Measurements from ENCODE around the gene NKAPL.
"Not testable (repeated sequence)": the region's sequence is repeated elsewhere in the genome, so short reads cannot be mapped to it uniquely, and the experiment has no call there.

Gene NKAPL

DNA sequence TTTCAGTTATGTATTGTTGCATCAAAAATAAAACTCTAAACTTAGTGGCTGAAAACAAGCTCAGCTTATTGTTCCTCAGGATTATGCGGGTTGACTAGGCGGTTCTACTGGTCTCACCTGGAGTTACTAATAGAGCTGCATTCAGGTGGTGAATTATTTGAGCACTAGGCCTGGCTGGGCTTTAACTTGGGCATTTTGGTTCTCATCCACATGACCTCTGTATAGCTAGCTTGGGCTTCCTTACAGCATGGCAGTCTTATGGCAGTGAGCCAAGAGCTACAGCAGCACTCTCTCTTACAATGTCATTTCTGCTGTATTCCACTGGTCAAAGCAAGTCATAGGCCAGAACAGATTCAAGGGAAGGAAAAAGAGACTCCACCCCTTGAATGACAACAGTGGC is 23.8 kb downstream of the NKAPL start:
- intact Hi-C loops (cut with DNase I; ENCODE audit: low total_unique reads), result no loop called here
- Histone ChIP-seq H3K36me3 (peaks cover 35 to 40% (median 37%) of the 10 kb centered on the region in 3 donors), H3K4me1 (peaks cover 0 to 11% (median 3%) of the 10 kb centered on the region in 4 donors), H3K27me3 (no peaks in the 10 kb centered on the region), H3K27ac (no peak overlapping the region), H3K9me3 (no peaks in the 10 kb centered on the region), H3K4me3 (no peak overlapping the region)
- TF ChIP-seq CTCF (IDR thresholded peaks at IDR 0.05), result no peak
- no peak for DNase-seq

DNA sequence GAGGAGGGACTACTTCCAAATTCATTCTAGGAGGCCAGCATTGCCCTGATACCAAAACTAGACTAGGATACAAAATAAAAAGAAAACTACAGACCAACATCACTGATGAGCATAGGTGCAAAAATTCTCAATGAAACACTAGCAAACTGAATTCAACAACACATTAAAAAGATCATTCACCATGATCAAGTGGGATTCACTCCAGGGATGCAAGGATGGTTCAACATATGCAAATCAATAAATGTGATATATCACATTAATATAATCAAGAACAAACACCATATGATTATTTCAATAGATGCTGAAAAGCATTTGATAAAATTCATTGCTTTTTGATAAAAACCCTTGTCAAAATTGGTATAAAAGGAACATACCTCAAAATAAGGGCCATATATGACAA is 32.5 kb downstream of the NKAPL start:
- H3K27me3 ChIP-seq, result no peaks in the 10 kb centered on the region
- H3K4me1 ChIP-seq, result no peaks in the 10 kb centered on the region
- intact Hi-C loops (cut with DNase I; ENCODE audit: low total_unique reads), result no loop called here
- no peak overlapping the region for H3K4me3 ChIP-seq
- DNase-seq, result no peak
- peaks cover 21 to 36% (median 32%) of the 10 kb centered on the region in 3 donors for H3K36me3 ChIP-seq
- TF ChIP-seq CTCF (IDR thresholded peaks at IDR 0.05), result no peak
- H3K27ac ChIP-seq, result no peak overlapping the region
- H3K9me3 ChIP-seq, result no peaks in the 10 kb centered on the region

DNA sequence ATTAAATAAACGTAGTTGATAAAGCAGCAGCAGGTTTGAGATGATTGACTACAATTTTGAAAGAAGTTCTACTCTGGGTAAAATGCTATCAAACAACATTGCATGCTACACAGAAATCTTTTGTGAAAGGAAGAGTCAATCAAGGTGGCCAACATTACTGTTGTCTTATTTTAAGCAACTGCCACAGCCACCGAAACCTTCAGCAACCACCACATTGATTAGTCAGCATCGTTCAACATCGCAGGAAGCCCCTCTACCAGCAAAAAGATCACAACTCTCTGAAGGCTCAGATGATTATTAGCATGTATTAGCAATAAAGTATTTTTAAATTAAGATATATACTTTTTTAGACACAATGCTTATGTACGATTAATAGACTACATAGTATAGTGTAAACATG is 36.2 kb downstream of the NKAPL start:
- no peak for DNase-seq
- intact Hi-C loops (cut with DNase I; ENCODE audit: low total_unique reads), result no loop called here
- Histone ChIP-seq H3K27me3 (no peaks in the 10 kb centered on the region), H3K27ac (no peak overlapping the region), H3K9me3 (no peaks in the 10 kb centered on the region), H3K4me3 (no peak overlapping the region), H3K36me3 (peaks cover 11 to 38% (median 16%) of the 10 kb centered on the region in 3 donors), H3K4me1 (no peaks in the 10 kb centered on the region)
- no peak for TF ChIP-seq CTCF (IDR thresholded peaks at IDR 0.05)

GRCh38 chr6:28296520-28297060 is 37.5 kb downstream of the NKAPL start:
- Histone ChIP-seq H3K27ac (no peak overlapping the region), H3K4me3 (no peak overlapping the region), H3K36me3 (peaks cover 22 to 50% (median 27%) of the 10 kb centered on the region in 3 donors), H3K27me3 (no peaks in the 10 kb centered on the region), H3K4me1 (no peaks in the 10 kb centered on the region), H3K9me3 (no peaks in the 10 kb centered on the region)
- no peak for TF ChIP-seq CTCF (IDR thresholded peaks at IDR 0.05)
- intact Hi-C loops (cut with DNase I; ENCODE audit: low total_unique reads), result no loop called here
- DNase-seq, result no peak

- no peak overlapping the region for H3K27ac ChIP-seq
- peaks cover 19 to 40% (median 31%) of the 10 kb centered on the region in 3 donors for H3K36me3 ChIP-seq
- H3K9me3 ChIP-seq, result peaks cover 0 to 4% (median 3%) of the 10 kb centered on the region in 3 donors
- H3K4me3 ChIP-seq, result no peak overlapping the region
- no peaks in the 10 kb centered on the region for H3K4me1 ChIP-seq
- no peak for DNase-seq
- H3K27me3 ChIP-seq, result no peaks in the 10 kb centered on the region
- intact Hi-C loops (cut with DNase I; ENCODE audit: low total_unique reads), result no loop called here
- no peak for TF ChIP-seq CTCF (IDR thresholded peaks at IDR 0.05)
Observed at GRCh38 chr6:28303570-28303969, 44.5 kb downstream of the NKAPL start.

DNA sequence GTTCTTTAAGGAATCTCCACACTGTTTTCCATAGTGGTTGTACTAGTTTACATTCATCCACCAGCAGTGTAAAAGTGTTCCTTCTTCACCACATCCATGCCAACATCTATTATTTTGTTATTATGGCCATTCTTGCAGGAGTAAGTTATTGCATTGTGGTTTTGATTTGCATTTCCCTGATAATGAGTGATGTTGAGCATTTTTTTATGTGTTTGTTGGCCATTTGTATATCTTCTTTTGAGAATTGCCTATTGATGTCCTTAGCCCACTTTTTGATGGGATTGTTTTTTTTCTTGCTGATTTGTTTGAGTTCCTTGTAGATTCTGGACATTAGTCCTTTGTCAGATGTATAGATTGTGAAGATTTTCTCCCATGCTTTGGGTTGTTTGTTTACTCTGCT is 47.3 kb downstream of the NKAPL start:
- peaks cover 6 to 26% (median 11%) of the 10 kb centered on the region in 3 donors for H3K36me3 ChIP-seq
- H3K27me3 ChIP-seq; H3K4me3 ChIP-seq; DNase-seq; H3K4me1 ChIP-seq; intact Hi-C loops (cut with DNase I; ENCODE audit: low total_unique reads); H3K27ac ChIP-seq; H3K9me3 ChIP-seq: not testable (repeated sequence)
